ENCODE results near the gene FNDC10. TPM values are rescaled to one million over a fixed set of nuclear protein-coding genes. Genes with fewer than 3 reads are reported as not detected.

Gene FNDC10
- total and polyA plus RNA-seq, 9 of the 15 experiments (the other 6 are each of a cell fraction or from before 2014, with no cell fraction given) = 0.08 to 6.3 (median 1.6) TPM

- TF ChIP-seq PURB (CRISPR knock-in tag; IDR thresholded peaks at IDR 0.05; ENCODE audit: low read depth) (no peak), SRSF3 (IDR thresholded peaks at IDR 0.05; ENCODE audit: insufficient read depth, low read length) (peak; percentile 86; the same call in 1 of the 2 replicates), ZNF143 (CRISPR knock-in tag; IDR thresholded peaks at IDR 0.05) (peak; percentile 14), MXI1 (IDR thresholded peaks at IDR 0.05; ENCODE audit: low read depth, low read length) (no peak), SMARCC2 (IDR thresholded peaks at IDR 0.05; ENCODE audit: low read depth) (no peak; the same call in 1 of the 2 replicates), POLR2A (conservative IDR thresholded peaks at IDR 0.05) (peak; percentile 98), RBM39 (optimal IDR thresholded peaks at IDR 0.05; ENCODE audit: low read depth, low read length) (no peak), ETV1 (tag; conservative IDR thresholded peaks at IDR 0.05; ENCODE audit: low read depth) (peak; percentile 9; the same call in 1 of the 2 replicates), TFE3 (CRISPR knock-in tag; IDR thresholded peaks at IDR 0.05) (no peak), FOXP4 (CRISPR knock-in tag; IDR thresholded peaks at IDR 0.05; ENCODE audit: borderline replicate concordance) (no peak), HIVEP1 (CRISPR knock-in tag; IDR thresholded peaks at IDR 0.05) (no peak), MAFF (IDR thresholded peaks at IDR 0.05; ENCODE audit: low read length) (no peak), THAP7 (CRISPR knock-in tag; IDR thresholded peaks at IDR 0.05) (peak; percentile 83), ZNF444 (CRISPR knock-in tag; IDR thresholded peaks at IDR 0.05) (no peak), CHAMP1 (IDR thresholded peaks at IDR 0.05) (no peak), BRF2 (IDR thresholded peaks at IDR 0.05; ENCODE audit: borderline replicate concordance, insufficient read depth, insufficient read length) (no peak), DIDO1 (tag; IDR thresholded peaks at IDR 0.05; ENCODE audit: low read depth) (peak; percentile 92), ZBTB2 (IDR thresholded peaks at IDR 0.05) (peak; percentile 92)
Observed at GRCh38 chr1:1574721-1575537, 25.0 kb downstream of the FNDC10 start, which contains the start of gene SSU72 (continued).

Data from K562 (cell line).